Transverse colon (tissue), 4 donors: ENCODE results near the gene FFAR3.

Experiments used
- EP300 ChIP-seq: sonication (generic); formaldehyde crosslinking; IDR thresholded peaks from one replicate; pipeline ENCODE4 v1.6.1; 2017; ENCODE audit warnings: antibody characterized with exemption, low read depth
- POLR2A ChIP-seq: fragments of 450-650 bp; IDR thresholded peaks from one replicate; pipeline ENCODE4 v1.6.1; 2016; ENCODE audit warnings: antibody characterized with exemption, mild to moderate bottlenecking, moderate library complexity
- POLR2AphosphoS5 ChIP-seq, 3 donors: sonication (generic); formaldehyde crosslinking; IDR thresholded peaks; one replicate each; pipeline ENCODE4 v1.6.1; 2016; ENCODE audit warnings: antibody characterized with exemption in 3 of 3
- TF ChIP-seq, protein P1 (sequence below), 5 experiments: fragments of 200-600 bp in 3 of 5; fragments of 450-650 bp in 2 of 5; sonication (generic) in 3 of 5; IDR thresholded peaks; 1 replicate in 2 of 5; 2 replicates in 3 of 5; pipeline ENCODE4 v1.5.1; 2016 to 2017; ENCODE audit warnings: antibody characterized with exemption in 5 of 5, inconsistent platforms in 3 of 5, mild to moderate bottlenecking in 2 of 5, moderate library complexity in 1 of 5

DNA sequence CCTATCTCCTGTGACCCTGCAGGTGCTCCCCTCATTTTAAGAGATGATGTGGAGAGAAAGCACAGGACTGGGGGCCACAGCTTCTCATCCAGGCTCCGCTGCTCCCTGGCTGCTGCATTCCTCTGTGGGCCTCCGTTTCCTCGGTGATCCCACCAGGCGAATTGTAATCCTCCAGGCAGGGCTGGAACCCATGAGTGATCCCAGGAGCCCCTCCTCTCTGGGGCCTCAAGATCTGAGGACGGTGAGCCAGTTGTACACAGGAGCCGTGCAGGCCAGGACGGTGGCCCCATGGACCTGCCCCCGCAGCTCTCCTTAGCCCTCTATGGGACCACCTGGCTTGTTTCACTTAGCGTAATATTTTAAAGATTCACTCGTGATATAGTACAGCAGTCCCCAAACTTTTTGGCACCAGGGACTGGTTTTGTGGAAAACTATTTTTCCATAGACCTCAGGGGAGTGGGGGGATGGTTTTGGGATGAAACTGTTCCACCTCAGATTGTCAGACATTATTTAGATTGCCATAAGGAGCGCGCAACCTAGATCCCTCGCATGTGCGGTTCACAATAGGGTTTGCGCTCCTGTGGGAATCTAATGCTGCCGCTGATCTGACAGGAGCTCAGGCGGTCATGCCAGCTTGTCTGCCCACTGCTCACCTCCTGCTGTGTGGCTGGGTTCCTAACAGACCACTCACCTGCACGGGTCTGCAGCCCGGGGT lies 5.6 kb downstream of the FFAR3 start:
- TF ChIP-seq, protein P1, sequence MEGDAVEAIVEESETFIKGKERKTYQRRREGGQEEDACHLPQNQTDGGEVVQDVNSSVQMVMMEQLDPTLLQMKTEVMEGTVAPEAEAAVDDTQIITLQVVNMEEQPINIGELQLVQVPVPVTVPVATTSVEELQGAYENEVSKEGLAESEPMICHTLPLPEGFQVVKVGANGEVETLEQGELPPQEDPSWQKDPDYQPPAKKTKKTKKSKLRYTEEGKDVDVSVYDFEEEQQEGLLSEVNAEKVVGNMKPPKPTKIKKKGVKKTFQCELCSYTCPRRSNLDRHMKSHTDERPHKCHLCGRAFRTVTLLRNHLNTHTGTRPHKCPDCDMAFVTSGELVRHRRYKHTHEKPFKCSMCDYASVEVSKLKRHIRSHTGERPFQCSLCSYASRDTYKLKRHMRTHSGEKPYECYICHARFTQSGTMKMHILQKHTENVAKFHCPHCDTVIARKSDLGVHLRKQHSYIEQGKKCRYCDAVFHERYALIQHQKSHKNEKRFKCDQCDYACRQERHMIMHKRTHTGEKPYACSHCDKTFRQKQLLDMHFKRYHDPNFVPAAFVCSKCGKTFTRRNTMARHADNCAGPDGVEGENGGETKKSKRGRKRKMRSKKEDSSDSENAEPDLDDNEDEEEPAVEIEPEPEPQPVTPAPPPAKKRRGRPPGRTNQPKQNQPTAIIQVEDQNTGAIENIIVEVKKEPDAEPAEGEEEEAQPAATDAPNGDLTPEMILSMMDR (IDR thresholded peaks at IDR 0.05): no peak
- TF ChIP-seq EP300: no peak
- TF ChIP-seq POLR2A: no peak
- no peak for TF ChIP-seq POLR2AphosphoS5 (IDR thresholded peaks at IDR 0.05)
